ENCODE measurements around the gene UGT1A4. TPM values are rescaled to one million over a fixed set of nuclear protein-coding genes. Genes with fewer than 3 reads are reported as not detected.

The UGT1A4 gene
- total and polyA plus RNA-seq, 9 of the 15 experiments (the other 6 are each of a cell fraction or from before 2014, with no cell fraction given) = not detected

DNA sequence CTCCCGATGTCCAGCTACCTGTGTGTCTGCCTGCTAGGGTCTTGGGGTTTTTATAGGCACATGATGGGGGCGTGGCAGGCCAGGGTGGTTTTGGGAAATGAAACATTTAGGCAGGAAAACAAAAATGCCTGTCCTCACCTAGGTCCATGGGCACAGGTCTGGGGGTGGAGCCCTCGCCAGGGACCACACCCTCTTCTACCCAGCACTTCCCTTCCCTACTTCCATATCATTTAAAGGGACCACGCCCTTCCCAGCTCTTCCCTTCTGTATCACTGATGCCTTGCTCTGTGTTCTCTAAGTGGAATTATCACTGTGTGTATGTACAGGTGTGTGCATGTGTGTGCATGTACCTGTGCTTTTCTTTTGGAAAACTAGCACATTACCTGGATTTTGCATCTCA is 47.9 kb downstream of the UGT1A4 start:
- ChIA-PET POLR2A (no interaction called here), CTCF (ENCODE audit: low intra/inter-chr PET ratio) (no interaction called here)
- Histone ChIP-seq H3K27me3 (ENCODE audit: control insufficient read depth in 2 of 2, insufficient read depth in 2 of 2, low read length in 2 of 2) (peaks cover 0 to 7% of the 10 kb centered on the region in 2 experiments; a peak in 3 of 5 replicates), H3K27ac (ENCODE audit: extremely low read depth, low read depth, low read length) (no peak overlapping the region), H3K9me1 (ENCODE audit: control insufficient read depth, insufficient read depth, low read length) (no peaks in the 10 kb centered on the region), H3K36me3 (ENCODE audit: control insufficient read depth, insufficient read depth, low read length) (no peaks in the 10 kb centered on the region), H3K4me1 (replicated peaks in 1 of 2; ENCODE audit: control insufficient read depth in 2 of 2, insufficient read depth in 2 of 2, low read length in 2 of 2) (no peaks in the 10 kb centered on the region), H3K4me3 (no peak overlapping the region), H3K79me2 (ENCODE audit: control insufficient read depth, insufficient read depth, low read length) (no peaks in the 10 kb centered on the region), H3K9ac (ENCODE audit: insufficient read depth in 1 of 2, low read depth in 2 of 2, low read length in 2 of 2) (no peak overlapping the region), H3K9me3 (replicated peaks; ENCODE audit: control insufficient read depth, insufficient read depth, low read depth, low read length) (no peaks in the 10 kb centered on the region), H3K4me2 (ENCODE audit: insufficient read depth, low read length) (no peak overlapping the region), H4K20me1 (replicated peaks; ENCODE audit: control insufficient read depth, insufficient read depth, low read length) (no peaks in the 10 kb centered on the region), H2AFZ (ENCODE audit: low read depth, low read length) (no peak overlapping the region)
- TF ChIP-seq LEF1 (IDR thresholded peaks at IDR 0.05) (no peak), ETS2 (tag; IDR thresholded peaks at IDR 0.05; ENCODE audit: borderline replicate concordance, poor library complexity, severe bottlenecking) (no peak), ZNF551 (CRISPR knock-in tag; IDR thresholded peaks at IDR 0.05) (no peak), FOS (IDR thresholded peaks at IDR 0.05; ENCODE audit: extremely low read depth, insufficient read length) (no peak), ZNF263 (CRISPR knock-in tag; IDR thresholded peaks at IDR 0.05; ENCODE audit: borderline replicate concordance) (no peak), ZNF780A (CRISPR knock-in tag; IDR thresholded peaks at IDR 0.05) (no peak), TAF1 (IDR thresholded peaks at IDR 0.05; ENCODE audit: control insufficient read depth, extremely low read depth, insufficient read depth, low read length, severe bottlenecking) (no peak), C11orf30 (IDR thresholded peaks at IDR 0.05; ENCODE audit: low read depth) (no peak), CREB1 (IDR thresholded peaks at IDR 0.05) (no peak), CREB1 (CRISPR knock-in tag; IDR thresholded peaks at IDR 0.05) (no peak), HCFC1 (IDR thresholded peaks at IDR 0.05; ENCODE audit: low read depth, low read length) (no peak), RBBP5 (IDR thresholded peaks at IDR 0.05; ENCODE audit: borderline replicate concordance, insufficient read depth, low read length, poor library complexity, severe bottlenecking) (no peak), MCM5 (IDR thresholded peaks at IDR 0.05; ENCODE audit: low read depth) (no peak), ZNF316 (IDR thresholded peaks at IDR 0.05) (no peak), MYNN (IDR thresholded peaks at IDR 0.05) (no peak), MYNN (CRISPR knock-in tag; IDR thresholded peaks at IDR 0.05) (no peak)
- TF ChIP-seq, protein P1, sequence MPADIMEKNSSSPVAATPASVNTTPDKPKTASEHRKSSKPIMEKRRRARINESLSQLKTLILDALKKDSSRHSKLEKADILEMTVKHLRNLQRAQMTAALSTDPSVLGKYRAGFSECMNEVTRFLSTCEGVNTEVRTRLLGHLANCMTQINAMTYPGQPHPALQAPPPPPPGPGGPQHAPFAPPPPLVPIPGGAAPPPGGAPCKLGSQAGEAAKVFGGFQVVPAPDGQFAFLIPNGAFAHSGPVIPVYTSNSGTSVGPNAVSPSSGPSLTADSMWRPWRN (IDR thresholded peaks at IDR 0.05; ENCODE audit: low read depth) = no peak
- FAIRE-seq = no peak
- WGBS (ENCODE audit: insufficient coverage, low coverage, missing lambda C conversion rate) = 11% methylated on average over 3 of the region's 4 CpGs
- no peak for DNase-seq (ENCODE audit: extremely low read depth in 1 of 4, low spot score in 3 of 4)
- no peak for ATAC-seq
- intact Hi-C loops (cut with micrococcal nuclease) (no loop called here), in situ Hi-C loops (cut with MboI) (no loop called here)
- BruUV-seq (replicated peaks) = no TSS peak

Data from K562 (cell line).